GM23338 (cell line): ENCODE results near the gene SLC7A10. TPM values are rescaled to one million over a fixed set of nuclear protein-coding genes. Genes with fewer than 3 reads are reported as not detected.

Experiments used
- CTCF ChIP-seq, 2 experiments: fragments of 200-600 bp in 1 of 2; sonication (generic) in 1 of 2; conservative IDR thresholded peaks; 2 replicates each; pipeline versions ENCODE4 v1.5.1 to v1.6.1; 2016 to 2017; ENCODE audit warnings: antibody characterized with exemption in 2 of 2, low read depth in 2 of 2, mild to moderate bottlenecking in 2 of 2, moderate library complexity in 1 of 2
- NANOG ChIP-seq: IDR thresholded peaks from 2 replicates; pipeline ENCODE4 v1.6.1; 2016; ENCODE audit warnings: antibody characterized with exemption, borderline replicate concordance
- POLR2AphosphoS5 ChIP-seq: IDR thresholded peaks from 2 replicates; pipeline ENCODE4 v1.6.1; 2016; ENCODE audit warnings: antibody characterized with exemption, low read depth
- ZNF114 ChIP-seq: fragments of 250-450 bp; sonication (Bioruptor Pico); IDR thresholded peaks from 2 replicates; pipeline ENCODE4 v1.5.0; 2020; ENCODE audit warnings: mild to moderate bottlenecking, moderate library complexity
- ZNF331 ChIP-seq: fragments of 250-450 bp; sonication (Bioruptor Pico); IDR thresholded peaks from 2 replicates; pipeline ENCODE4 v1.5.0; 2020; ENCODE audit warnings: low read depth, mild to moderate bottlenecking, moderate library complexity
- polyA plus RNA-seq: library from polyadenylated mRNA; unstranded; fragments of >200 nt; fragmentation: Nextera tagmentation; extraction: Ambion mirVana; gene quantifications from 2 replicates; pipeline ENCODE4 v1.2.1, GENCODE V29; 2016
- total RNA-seq: library from RNA; depleted of rRNA; stranded (reverse); fragments of >200 nt; shearing (Covaris generic); gene quantifications from 2 replicates; pipeline ENCODE4 v1.2.3, GENCODE V29; 2014
- TF ChIP-seq, protein P1 (sequence below): fragments of 250-450 bp; sonication (Bioruptor Pico); IDR thresholded peaks from 2 replicates; pipeline ENCODE4 v1.5.0; 2020; ENCODE audit warnings: mild to moderate bottlenecking, moderate library complexity
- TF ChIP-seq, protein P2 (sequence below): IDR thresholded peaks from 2 replicates; pipeline ENCODE4 v1.6.1; 2016; ENCODE audit warnings: antibody characterized with exemption

Gene SLC7A10
- total and polyA plus RNA-seq, 2 experiments from 2014 or later = 3.3 to 6.3 TPM

- TF ChIP-seq, protein P1, sequence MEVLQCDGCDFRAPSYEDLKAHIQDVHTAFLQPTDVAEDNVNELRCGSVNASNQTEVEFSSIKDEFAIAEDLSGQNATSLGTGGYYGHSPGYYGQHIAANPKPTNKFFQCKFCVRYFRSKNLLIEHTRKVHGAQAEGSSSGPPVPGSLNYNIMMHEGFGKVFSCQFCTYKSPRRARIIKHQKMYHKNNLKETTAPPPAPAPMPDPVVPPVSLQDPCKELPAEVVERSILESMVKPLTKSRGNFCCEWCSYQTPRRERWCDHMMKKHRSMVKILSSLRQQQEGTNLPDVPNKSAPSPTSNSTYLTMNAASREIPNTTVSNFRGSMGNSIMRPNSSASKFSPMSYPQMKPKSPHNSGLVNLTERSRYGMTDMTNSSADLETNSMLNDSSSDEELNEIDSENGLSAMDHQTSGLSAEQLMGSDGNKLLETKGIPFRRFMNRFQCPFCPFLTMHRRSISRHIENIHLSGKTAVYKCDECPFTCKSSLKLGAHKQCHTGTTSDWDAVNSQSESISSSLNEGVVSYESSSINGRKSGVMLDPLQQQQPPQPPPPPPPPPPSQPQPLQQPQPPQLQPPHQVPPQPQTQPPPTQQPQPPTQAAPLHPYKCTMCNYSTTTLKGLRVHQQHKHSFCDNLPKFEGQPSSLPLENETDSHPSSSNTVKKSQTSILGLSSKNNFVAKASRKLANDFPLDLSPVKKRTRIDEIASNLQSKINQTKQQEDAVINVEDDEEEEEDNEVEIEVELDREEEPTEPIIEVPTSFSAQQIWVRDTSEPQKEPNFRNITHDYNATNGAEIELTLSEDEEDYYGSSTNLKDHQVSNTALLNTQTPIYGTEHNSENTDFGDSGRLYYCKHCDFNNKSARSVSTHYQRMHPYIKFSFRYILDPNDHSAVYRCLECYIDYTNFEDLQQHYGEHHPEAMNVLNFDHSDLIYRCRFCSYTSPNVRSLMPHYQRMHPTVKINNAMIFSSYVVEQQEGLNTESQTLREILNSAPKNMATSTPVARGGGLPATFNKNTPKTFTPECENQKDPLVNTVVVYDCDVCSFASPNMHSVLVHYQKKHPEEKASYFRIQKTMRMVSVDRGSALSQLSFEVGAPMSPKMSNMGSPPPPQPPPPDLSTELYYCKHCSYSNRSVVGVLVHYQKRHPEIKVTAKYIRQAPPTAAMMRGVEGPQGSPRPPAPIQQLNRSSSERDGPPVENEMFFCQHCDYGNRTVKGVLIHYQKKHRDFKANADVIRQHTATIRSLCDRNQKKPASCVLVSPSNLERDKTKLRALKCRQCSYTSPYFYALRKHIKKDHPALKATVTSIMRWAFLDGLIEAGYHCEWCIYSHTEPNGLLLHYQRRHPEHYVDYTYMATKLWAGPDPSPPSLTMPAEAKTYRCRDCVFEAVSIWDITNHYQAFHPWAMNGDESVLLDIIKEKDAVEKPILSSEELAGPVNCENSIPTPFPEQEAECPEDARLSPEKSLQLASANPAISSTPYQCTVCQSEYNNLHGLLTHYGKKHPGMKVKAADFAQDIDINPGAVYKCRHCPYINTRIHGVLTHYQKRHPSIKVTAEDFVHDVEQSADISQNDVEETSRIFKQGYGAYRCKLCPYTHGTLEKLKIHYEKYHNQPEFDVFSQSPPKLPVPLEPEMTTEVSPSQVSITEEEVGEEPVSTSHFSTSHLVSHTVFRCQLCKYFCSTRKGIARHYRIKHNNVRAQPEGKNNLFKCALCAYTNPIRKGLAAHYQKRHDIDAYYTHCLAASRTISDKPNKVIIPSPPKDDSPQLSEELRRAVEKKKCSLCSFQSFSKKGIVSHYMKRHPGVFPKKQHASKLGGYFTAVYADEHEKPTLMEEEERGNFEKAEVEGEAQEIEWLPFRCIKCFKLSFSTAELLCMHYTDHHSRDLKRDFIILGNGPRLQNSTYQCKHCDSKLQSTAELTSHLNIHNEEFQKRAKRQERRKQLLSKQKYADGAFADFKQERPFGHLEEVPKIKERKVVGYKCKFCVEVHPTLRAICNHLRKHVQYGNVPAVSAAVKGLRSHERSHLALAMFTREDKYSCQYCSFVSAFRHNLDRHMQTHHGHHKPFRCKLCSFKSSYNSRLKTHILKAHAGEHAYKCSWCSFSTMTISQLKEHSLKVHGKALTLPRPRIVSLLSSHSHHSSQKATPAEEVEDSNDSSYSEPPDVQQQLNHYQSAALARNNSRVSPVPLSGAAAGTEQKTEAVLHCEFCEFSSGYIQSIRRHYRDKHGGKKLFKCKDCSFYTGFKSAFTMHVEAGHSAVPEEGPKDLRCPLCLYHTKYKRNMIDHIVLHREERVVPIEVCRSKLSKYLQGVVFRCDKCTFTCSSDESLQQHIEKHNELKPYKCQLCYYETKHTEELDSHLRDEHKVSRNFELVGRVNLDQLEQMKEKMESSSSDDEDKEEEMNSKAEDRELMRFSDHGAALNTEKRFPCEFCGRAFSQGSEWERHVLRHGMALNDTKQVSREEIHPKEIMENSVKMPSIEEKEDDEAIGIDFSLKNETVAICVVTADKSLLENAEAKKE (CRISPR knock-in tag) = no peak
- TF ChIP-seq POLR2AphosphoS5 (no peak), CTCF (conservative IDR thresholded peaks at IDR 0.05; ENCODE audit: low read depth in 2 of 2) (no peak), NANOG (no peak), ZNF331 (CRISPR knock-in tag) (no peak), ZNF114 (no peak)
- TF ChIP-seq, protein P2, sequence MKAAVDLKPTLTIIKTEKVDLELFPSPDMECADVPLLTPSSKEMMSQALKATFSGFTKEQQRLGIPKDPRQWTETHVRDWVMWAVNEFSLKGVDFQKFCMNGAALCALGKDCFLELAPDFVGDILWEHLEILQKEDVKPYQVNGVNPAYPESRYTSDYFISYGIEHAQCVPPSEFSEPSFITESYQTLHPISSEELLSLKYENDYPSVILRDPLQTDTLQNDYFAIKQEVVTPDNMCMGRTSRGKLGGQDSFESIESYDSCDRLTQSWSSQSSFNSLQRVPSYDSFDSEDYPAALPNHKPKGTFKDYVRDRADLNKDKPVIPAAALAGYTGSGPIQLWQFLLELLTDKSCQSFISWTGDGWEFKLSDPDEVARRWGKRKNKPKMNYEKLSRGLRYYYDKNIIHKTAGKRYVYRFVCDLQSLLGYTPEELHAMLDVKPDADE = no peak
Measured at GRCh38 chr19:33273881-33274662, 48.4 kb upstream of the SLC7A10 start (continued).
